Osteocyte (in vitro differentiated cells): ENCODE results near the gene DOCK1. TPM values are rescaled to one million over a fixed set of nuclear protein-coding genes. Genes with fewer than 3 reads are reported as not detected.

Experiments used
- DNase-seq: peaks from one replicate; pipeline ENCODE4 v3.0.0; 2021; ENCODE audit warnings: mixed read lengths; ENCODE audit not compliant: unreplicated experiment; ENCODE audit errors: extremely low spot score
- H3K27ac Mint-ChIP-seq: one replicate; pipeline ENCODE4 v1.8.0; 2021; ENCODE audit warnings: mild to moderate bottlenecking, mixed read lengths; ENCODE audit not compliant: unreplicated experiment
- H3K27me3 Mint-ChIP-seq: one replicate; pipeline ENCODE4 v1.8.0; 2021; ENCODE audit warnings: mixed read lengths; ENCODE audit not compliant: unreplicated experiment
- H3K36me3 Mint-ChIP-seq: one replicate; pipeline ENCODE4 v1.8.0; 2021; ENCODE audit warnings: mixed read lengths; ENCODE audit not compliant: unreplicated experiment
- H3K4me1 Mint-ChIP-seq: one replicate; pipeline ENCODE4 v1.8.0; 2021; ENCODE audit warnings: mixed read lengths; ENCODE audit not compliant: unreplicated experiment
- H3K4me3 Mint-ChIP-seq: one replicate; pipeline ENCODE4 v1.8.0; 2021; ENCODE audit warnings: mild to moderate bottlenecking, moderate library complexity, mixed read lengths; ENCODE audit not compliant: unreplicated experiment
- H3K9me3 Mint-ChIP-seq: one replicate; pipeline ENCODE4 v1.8.0; 2021; ENCODE audit warnings: mixed read lengths; ENCODE audit not compliant: unreplicated experiment
- total RNA-seq: library from RNA; stranded (reverse); gene quantifications from 2 replicates; pipeline ENCODE4 v1.2.1, GENCODE V29; 2021
- TF ChIP-seq, protein P1 (sequence below): fragments of 200-600 bp; sonication (generic); IDR thresholded peaks from 2 replicates; pipeline ENCODE4 v1.5.0; 2021; ENCODE audit warnings: antibody characterized with exemption, mild to moderate bottlenecking, moderate library complexity

DOCK1 gene
- total RNA-seq, 1 donor from 2014 or later: 66.3 TPM

DNA sequence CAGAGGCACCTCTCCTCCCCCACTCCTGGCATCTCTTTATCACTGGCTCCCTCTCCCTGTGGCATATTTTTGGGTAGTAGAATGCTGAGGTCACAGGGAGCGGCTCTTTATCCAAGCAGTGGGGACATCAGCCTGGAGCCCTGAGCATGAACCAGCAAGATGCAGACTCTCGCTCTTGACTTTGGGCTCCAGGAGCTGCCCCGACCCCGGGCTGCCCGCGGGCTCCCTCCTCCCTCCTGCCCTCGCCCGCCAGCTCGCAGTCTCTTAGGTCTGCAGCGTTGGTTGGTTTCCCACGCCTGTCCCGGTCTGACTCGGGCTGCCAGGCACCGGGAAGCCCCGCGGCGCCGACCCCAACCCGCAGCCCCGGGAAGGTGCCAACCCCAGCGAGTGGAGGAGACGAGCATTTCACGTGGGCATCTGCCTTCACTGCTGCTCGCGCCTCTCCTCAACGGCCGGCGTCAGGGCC is 289.8 kb downstream of the DOCK1 start:
- peaks cover 3% of the 10 kb centered on the region for H3K36me3 Mint-ChIP-seq
- H3K9me3 Mint-ChIP-seq: no peaks in the 10 kb centered on the region
- peak; percentile 84 for DNase-seq
- H3K27me3 Mint-ChIP-seq: no peaks in the 10 kb centered on the region
- peak overlapping the region; percentile 10 for H3K27ac Mint-ChIP-seq
- peaks cover 14% of the 10 kb centered on the region for H3K4me1 Mint-ChIP-seq
- TF ChIP-seq, protein P1, sequence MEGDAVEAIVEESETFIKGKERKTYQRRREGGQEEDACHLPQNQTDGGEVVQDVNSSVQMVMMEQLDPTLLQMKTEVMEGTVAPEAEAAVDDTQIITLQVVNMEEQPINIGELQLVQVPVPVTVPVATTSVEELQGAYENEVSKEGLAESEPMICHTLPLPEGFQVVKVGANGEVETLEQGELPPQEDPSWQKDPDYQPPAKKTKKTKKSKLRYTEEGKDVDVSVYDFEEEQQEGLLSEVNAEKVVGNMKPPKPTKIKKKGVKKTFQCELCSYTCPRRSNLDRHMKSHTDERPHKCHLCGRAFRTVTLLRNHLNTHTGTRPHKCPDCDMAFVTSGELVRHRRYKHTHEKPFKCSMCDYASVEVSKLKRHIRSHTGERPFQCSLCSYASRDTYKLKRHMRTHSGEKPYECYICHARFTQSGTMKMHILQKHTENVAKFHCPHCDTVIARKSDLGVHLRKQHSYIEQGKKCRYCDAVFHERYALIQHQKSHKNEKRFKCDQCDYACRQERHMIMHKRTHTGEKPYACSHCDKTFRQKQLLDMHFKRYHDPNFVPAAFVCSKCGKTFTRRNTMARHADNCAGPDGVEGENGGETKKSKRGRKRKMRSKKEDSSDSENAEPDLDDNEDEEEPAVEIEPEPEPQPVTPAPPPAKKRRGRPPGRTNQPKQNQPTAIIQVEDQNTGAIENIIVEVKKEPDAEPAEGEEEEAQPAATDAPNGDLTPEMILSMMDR: peak; percentile 6
- H3K4me3 Mint-ChIP-seq: peak overlapping the region; percentile 62

DNA sequence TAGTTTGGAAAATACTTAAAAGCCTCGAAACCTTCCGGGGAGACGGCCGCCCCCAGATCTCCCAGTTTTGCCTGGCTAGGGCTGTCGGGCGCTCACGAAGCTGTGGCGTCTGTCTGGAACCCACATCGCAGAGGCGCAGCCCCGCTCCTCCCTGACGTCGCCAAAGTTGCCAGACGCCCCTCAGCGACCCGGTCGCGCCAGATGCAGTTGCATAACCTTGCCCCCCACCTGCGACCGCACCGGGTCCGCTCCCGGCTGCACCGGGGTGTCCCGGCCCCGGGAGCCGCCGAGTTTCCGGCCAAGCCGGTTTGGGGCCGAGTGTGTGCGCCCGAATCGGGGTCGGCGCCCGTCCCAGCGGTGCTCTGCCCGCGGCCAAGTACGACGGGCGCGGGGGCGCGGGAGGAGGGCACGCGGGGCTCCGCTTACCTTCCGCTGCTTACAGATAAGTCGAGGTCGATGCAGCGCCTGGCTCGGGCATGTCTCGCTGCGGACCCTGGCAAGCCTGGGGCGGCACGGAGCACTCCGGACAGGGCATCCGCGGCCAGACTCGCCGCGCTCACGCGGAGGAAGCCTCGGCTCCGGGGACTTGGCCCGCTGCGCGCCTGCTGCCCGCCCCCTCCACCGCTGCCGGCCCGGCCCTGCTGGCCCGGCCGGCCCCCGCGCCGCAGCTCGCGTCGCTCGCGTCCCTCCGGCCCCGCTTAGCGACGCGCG is 290.5 kb downstream of the DOCK1 start:
- Mint-ChIP-seq H3K27ac (no peak overlapping the region), H3K4me3 (peak overlapping the region; percentile 62), H3K9me3 (no peaks in the 10 kb centered on the region), H3K4me1 (peaks cover 14% of the 10 kb centered on the region), H3K36me3 (peaks cover 3% of the 10 kb centered on the region), H3K27me3 (no peaks in the 10 kb centered on the region)
- peak; percentile 80 for DNase-seq
- TF ChIP-seq, protein P1: no peak

DNA sequence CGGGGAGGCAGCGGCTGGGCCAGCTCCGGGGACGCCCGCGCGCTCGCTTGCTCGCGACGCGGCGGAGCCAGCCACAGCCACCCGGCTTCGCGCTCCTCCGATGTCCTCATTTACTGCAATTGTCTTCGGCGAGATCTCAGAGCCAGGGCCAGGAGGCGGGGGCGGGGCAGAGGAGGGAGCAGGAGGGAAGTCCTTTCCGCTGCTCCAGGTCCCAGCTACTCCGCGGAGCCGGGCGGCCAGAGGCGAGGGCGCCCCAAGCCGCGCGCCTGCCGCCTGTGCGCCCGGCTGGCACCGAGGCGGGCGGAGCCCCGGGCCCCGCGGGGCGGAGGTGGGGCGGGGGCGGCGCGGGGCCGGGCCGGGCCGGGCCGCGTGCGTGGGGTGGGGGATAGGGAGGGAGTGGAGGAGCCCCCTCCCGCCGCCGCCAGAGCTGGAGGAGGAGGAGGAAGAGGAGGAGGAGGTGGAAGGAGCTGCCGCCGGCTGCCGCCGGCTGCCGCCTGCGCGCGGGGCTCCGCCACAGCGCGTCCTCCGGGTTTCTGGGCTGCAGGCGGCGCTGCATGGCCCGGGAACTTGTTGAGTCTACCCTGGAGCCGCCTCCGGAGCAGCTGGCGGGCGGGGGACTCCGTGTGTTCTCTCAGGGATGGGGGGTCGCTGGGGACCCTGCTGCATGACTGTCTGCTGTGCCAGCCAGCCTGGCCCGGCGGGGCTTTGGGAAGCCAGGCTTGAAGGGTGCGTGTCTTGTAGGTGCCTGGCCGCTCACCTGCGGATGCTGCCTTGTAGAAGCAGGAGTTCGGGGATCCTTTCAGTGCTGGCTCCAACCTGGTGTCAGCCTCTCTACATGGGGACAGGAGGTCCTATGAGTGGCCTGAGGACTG is 291.3 kb downstream of the DOCK1 start, which contains the start of gene INSYN2A:
INSYN2A (minus strand) TSS at position 310 of the 872 bp plus-strand sequence. CDS start 20,196 bp downstream, outside the sequence.
- H3K4me1 Mint-ChIP-seq: peaks cover 14% of the 10 kb centered on the region
- no peaks in the 10 kb centered on the region for H3K9me3 Mint-ChIP-seq
- no peaks in the 10 kb centered on the region for H3K27me3 Mint-ChIP-seq
- DNase-seq: peak; percentile 84
- peak within 1 kb of the TSS; percentile 50 for H3K27ac Mint-ChIP-seq
- peak within 1 kb of the TSS; percentile 76 for H3K4me3 Mint-ChIP-seq
- TF ChIP-seq, protein P1: peak; percentile 62
- no peaks in the 10 kb centered on the region for H3K36me3 Mint-ChIP-seq

DNA sequence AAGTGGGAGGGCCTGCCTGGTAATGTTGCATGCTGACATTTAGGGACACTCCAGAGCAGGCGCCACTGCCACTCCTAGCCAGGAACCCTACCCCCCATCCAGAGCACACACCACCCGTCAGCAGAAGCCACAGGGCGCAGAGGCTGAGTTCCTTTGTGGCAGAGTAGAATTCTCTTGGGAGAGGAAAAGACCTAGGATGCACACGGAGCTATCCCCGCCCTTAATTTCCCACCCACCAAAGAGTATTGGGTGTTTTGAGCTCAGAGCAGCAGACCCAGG is 291.9 kb downstream of the DOCK1 start:
- Mint-ChIP-seq H3K4me1 (peaks cover 14% of the 10 kb centered on the region), H3K36me3 (no peaks in the 10 kb centered on the region), H3K27ac (peak overlapping the region; percentile 50), H3K4me3 (peak overlapping the region; percentile 76), H3K9me3 (no peaks in the 10 kb centered on the region), H3K27me3 (no peaks in the 10 kb centered on the region)
- TF ChIP-seq, protein P1: no peak
- DNase-seq: no peak

DNA sequence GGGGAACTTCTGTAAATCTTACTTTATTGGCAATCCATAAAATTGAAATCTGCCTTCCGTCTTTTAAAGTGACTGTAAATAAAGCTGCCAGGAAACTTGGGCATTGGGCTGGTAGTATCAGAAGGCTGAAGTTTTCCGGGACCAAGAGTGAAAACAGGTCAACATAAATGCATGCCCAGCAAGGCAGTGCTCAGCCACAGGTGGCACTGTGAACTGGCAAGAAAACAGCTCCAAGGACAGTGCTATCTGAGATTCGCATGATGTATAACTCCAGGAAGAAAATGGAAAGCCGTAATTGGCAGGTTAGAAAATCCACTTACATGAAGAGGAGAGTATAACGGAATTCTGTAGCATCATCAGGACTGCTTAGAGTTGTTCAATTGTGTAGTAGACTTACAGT is 293.1 kb downstream of the DOCK1 start:
- Mint-ChIP-seq H3K9me3 (no peaks in the 10 kb centered on the region), H3K4me3 (no peak overlapping the region), H3K27me3 (no peaks in the 10 kb centered on the region), H3K27ac (no peak overlapping the region), H3K4me1 (peaks cover 14% of the 10 kb centered on the region), H3K36me3 (no peaks in the 10 kb centered on the region)
- TF ChIP-seq, protein P1: peak; percentile 40
- no peak for DNase-seq
